ENCODE data around the gene PARD3B.
"Not testable (repeated sequence)": the region's sequence is repeated elsewhere in the genome, so short reads cannot be mapped to it uniquely, and the experiment has no call there.

Gene PARD3B

DNA sequence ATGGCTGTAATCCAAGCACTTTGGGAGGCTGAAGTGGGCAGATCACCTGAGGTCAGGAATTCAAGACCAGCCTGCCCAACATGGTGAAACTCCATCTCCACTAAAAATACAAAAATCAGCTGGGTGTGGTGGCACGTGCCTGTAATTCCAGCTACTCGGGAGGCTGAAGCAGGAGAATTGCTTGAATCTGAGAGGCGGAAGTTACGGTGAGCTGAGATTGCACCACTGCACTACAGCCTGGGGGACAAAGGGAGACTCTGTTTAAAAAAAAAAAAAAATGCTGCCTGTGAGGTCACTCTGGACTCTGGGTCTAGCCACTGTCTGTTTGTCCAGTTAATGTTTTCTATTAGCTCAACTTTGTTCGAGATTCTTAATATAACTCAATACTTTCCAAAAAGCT lies 673.5 kb downstream of the PARD3B start:
- DNase-seq: not testable (repeated sequence)

- no peak for DNase-seq
Observed at GRCh38 chr2:205220559-205220958, 675.3 kb downstream of the PARD3B start.

- no peak for DNase-seq
Observed at GRCh38 chr2:205232086-205232485, 686.8 kb downstream of the PARD3B start.

DNA sequence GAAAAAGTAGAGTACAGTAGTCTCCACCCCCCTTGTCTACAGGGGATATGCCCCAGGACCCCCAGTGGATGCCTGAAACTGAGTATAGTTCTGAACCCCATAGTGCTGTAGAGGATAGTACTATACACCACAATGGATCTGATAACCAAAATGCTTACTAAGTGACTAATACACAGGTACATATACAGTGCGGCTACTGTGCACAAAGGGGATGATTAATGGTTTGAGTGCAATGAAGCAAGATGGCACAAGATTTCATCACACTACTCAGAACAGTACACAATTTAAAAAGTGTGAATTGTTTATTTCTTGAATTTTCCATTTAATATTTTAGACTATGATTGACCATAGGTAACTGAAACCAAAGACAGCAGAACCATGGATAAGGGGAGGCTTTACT lies 690.2 kb downstream of the PARD3B start:
- no peak for DNase-seq

DNA sequence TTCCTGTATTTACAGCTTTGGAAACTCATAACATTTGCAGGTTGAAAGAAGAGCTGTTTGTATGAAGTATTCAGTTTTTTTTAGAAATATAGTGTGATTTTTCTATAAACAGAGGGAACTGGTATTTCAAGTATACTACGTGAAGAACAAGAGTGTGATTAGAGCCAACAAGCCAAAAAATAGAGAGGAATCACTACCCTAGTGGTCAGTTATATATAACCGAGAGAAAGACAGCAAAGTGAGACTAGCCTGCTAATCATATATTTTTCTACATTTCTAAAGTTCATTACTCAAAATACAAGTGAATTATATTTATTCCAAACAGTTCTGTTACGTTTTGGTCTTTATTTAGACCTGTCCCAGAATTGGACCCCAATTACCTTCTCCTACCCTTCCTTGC lies 692.2 kb downstream of the PARD3B start:
- DNase-seq: no peak

GRCh38 chr2:205245001-205245400 lies 699.7 kb downstream of the PARD3B start:
- DNase-seq: no peak

- peak; percentile 47 for DNase-seq
Observed at GRCh38 chr2:205245652-205246051, 700.4 kb downstream of the PARD3B start.

DNA sequence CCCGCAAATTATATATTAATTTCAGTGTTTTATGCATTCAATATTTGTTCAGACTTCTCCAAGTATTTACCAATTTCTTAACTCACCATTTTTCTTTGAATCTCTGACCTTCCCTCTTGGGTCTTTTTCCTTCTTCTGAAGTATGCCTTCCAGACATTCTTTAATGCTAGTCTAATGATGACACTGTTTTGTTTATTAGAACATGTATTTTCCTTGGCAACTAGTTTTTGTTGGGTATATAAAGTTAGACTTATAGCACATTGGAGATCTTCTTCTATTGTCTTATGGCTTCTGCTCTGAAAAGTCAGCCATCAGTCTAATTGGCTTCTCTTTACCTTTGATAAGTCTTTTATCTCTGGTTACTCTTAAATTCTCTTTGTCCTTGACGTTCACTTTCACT lies 713.8 kb downstream of the PARD3B start:
- DNase-seq: peak; percentile 4

GRCh38 chr2:205261516-205262020 lies 716.3 kb downstream of the PARD3B start:
- DNase-seq: peak; percentile 21

DNA sequence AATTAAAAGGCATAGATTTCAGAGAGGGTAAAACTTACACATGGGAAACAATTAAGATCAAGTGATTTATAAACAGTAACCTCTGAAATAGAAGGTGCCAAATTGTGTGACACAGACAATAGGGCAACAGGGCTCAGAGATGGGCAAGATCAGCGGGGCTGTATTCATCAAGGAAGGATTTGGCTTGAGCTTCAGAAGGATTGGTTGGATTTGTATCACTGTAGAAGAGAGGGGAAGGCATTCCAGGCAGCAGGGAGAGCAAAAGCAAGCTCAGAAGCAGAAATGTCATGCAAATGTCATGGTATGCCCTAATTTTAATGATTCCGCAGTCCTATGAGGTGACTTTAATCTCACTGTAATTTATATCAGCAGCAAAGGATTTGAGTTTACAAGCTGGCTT lies 722.0 kb downstream of the PARD3B start:
- DNase-seq: no peak

DNA sequence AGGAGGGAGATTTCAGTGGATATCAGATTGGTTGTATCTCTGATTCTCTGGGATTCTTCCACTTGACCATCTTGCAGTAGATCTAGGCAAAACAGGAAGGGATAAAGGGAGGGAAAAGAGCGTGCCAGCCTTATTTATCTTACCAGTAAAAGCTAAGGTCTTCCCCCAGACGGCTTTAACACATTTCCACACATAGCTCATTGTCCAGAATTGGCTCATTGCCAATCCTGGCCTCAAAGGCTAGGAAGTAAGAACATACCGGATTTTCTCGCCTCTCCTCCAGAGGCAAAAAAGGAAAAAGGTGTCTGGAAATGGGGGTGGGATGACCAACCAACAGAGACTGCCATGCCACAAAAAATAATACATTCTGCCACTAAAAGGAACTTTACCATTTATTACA lies 725.4 kb downstream of the PARD3B start:
- DNase-seq: no peak

DNA sequence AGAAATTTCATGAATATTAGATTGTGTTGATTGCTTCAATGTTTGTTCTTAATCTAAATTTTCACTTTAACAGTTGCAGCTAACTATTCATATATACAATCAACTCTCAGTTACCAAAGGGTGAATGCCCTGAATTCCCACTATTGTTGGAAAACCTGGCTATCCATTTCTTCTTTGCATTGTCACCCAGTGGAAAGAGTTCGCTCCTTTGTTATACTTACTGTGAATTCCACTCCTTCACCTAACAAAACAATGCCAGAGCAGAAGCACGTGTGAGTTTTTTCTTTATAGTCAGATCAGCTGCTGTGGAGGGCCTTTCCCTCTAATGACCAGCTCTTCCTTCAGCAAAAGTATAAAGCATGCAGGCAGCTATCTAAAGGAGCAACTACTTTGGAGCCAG lies 727.9 kb downstream of the PARD3B start:
- no peak for DNase-seq

- DNase-seq: no peak
Observed at GRCh38 chr2:205273627-205274026, 728.4 kb downstream of the PARD3B start.

- DNase-seq: no peak
Observed at GRCh38 chr2:205274801-205275200, 729.5 kb downstream of the PARD3B start.

DNA sequence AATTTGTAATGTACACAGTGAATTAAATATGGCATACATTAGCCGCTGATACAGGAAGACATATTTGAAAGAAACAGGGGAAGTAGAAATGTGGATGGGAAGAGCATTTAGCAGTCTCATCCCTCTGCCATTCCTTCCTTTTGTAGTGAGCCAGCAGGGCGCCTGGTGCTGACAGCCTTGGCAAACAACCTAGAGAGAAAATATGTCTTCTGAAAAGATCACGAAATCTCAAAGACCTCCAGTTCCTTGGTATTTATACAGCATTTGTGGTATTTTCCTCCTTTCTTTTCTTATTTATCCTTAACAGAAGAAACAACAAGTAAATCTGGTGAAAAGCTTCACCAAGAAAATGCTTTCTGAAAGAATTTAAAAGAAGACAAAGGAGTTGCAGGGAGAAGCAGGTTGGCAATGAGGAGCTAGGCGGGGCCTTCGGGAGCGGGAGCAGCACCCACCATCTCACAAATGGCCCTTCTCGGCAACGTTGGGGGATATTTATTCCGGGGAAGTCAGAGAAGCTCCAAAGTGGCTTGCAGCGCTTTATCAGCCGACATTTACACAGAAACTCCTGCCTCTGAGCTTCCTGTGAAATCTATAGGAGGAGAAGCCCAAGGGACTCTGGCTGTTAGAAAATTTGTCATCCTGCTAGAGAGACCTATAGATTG lies 731.0 kb downstream of the PARD3B start:
- no peak for DNase-seq

GRCh38 chr2:205280596-205281236 lies 735.4 kb downstream of the PARD3B start:
- DNase-seq: no peak

DNA sequence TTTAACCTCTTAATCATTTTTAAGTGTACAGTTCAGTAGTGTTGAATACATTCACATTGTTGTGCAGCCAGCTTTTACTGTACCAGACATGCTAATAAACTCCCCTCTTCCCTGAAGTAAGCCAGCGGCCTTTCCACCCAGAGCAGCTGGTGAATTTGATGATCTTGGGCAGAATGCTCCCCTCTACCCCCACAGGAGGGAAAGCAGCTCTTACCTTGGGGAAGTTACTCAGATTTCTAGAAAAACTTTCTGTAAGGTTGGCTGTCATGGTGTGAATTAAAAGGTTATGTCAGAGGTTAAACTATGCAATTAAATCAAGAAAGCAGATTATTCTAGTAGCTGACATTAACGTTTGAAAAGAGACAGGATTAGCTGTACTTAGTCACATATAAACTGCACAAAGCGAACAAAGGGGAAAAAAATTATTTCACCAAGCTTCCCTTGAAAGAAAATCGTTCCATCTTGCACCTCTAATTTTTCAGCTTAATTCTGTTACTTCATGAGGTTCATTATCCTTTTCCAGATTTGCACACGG lies 738.5 kb downstream of the PARD3B start:
- DNase-seq: no peak

- no peak for DNase-seq
Observed at GRCh38 chr2:205284334-205284733, 739.1 kb downstream of the PARD3B start.

DNA sequence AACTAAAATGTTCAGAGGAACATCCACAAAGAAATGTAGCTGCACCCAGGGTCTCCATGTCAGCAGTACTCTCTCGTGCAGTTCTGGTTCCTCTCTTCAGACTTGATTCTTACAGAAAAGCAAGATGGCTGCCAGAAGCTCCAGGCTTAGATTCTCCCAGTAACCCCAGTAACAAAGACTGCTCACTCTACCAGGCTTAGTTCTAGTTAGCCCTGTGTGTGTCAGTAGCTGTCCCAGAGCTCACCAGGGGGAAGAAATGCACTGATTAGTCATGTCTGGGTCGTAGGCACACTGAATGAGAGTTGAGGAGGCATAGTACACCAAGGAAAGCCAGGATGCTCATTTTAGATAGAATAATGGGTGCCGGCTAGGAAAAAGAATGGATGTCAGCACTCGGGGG lies 742.0 kb downstream of the PARD3B start:
- DNase-seq: no peak

GRCh38 chr2:205288686-205289085 lies 743.4 kb downstream of the PARD3B start:
- no peak for DNase-seq

- no peak for DNase-seq
Observed at GRCh38 chr2:205290299-205290698, 745.0 kb downstream of the PARD3B start.

DNA sequence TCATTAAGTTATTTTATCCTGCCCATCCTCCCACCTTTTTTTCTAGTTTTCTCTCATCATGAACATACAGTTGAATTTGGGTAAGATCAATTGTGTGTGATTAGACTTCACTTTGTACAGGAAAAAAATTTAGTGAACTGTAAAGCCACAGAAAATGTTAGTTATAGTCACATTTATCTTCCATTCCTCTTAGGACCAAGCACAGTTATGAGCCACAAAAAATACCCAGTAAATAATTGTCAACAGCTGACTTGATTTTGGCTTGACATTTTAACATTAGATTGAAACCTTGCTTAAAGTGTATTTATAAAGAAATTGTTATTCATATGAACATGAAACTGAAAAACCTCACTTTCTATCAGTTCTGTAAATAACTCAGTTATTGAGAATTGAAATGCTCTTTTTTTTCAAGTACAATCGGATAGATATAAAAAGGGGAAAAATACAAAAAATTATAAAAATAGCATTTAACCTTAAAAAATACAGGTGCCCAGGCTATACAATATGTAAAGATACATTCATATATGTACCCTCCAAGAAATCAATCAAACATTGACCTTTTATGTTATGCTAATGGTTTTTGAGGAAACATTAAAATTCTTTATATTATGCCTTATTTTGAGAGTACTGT lies 747.5 kb downstream of the PARD3B start:
- no peak for DNase-seq

DNA sequence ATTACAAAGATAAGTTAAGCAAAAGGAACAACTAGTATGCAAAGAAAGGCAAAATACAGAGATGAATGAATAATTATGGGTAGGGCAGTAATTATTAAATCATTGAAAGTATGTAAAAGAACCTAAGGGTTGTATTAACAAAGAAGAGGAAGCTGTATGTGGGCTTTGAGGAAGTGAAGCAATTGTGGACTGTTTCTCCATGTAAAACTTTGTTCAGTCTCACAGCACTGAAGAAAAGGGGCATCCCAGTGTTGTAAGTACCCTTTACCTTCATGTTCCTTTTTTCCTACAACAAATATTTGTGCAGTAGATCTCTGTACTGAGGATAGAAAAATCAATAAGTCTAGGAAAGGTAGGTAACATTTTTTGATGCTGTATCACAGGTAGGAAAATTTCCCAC lies 748.3 kb downstream of the PARD3B start:
- DNase-seq: no peak

GRCh38 chr2:205296959-205297358 lies 751.7 kb downstream of the PARD3B start:
- no peak for DNase-seq

Data from EL (cell line).